GM18873 (cell line): ENCODE measurements around the gene INSR.
"Not testable (repeated sequence)": the region's sequence is repeated elsewhere in the genome, so short reads cannot be mapped to it uniquely, and the experiment has no call there.

Source experiments
- ATAC-seq: cut with Tn5 transposase; IDR thresholded peaks from one replicate; pipeline ENCODE4 v1.9.1; 2021; ENCODE audit warnings: mild to moderate bottlenecking, moderate library complexity, moderate number of reproducible peaks; ENCODE audit not compliant: unreplicated experiment, low FRiP score

The INSR gene

DNA sequence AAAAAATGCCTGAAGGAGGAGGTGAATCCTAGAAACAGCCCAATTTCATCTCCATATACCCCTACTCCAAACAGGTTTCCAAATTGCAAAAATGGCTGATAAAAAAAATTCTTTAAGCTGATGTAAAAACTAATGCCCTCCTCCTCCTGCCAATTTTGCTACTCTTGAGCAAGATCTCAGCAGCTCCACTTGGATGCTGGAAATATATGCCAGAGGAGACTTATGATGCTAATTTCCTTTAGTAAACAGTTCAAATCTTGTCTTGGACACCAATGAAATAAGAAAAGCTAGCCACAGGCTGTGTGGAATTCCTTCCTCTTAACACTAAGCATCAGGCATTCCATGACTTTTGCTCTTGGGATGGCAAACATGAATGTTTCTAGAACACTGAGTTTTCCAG, 67.5 kb downstream of the INSR start:
- no peak for ATAC-seq

DNA sequence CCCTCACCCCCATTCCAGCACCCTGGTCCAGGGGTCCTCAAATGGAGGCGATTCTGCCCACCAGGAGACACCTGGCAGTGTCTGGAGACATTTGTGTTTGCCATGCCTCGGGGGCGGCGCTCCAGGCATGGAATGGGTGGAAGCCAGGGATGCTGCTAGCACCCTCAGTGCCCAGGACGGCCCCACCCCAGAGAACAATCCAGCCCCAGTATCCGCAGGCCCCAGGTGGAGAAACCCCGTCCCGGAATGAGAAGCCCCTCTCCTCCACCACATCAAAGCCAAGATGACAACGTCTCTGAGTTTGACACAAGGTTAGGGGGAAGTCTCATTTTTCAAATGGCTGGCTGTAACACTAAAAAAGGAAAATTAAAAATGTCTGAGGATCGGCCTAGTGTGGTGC, 68.5 kb downstream of the INSR start:
- no peak for ATAC-seq

GRCh38 chr19:7224995-7225394, 69.2 kb downstream of the INSR start:
- ATAC-seq = no peak

DNA sequence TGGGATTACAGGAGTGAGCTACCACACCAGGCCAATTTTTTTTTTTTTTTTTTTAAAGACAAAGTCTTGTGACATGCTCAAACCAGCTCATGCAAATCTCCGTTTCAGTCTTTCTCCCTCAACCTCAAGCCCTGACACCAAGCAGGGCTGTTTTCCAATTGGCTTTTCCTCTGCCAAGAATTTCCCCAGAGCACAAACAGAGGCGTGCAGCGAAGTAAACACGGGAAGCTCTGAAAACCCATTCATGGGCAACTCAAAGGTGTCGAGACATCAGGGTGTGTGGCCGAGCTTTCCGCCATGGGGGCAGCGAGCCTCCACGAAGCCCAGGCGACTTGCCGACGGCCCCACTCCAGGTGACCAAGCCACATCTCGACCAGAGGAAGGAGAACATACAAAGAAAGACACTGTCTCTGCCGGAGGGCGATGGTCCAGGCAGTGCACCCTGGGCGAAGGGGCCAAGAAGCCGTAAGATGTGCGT, 70.0 kb downstream of the INSR start:
- no peak for ATAC-seq

GRCh38 chr19:7223429-7223828, 70.8 kb downstream of the INSR start:
- ATAC-seq = no peak

DNA sequence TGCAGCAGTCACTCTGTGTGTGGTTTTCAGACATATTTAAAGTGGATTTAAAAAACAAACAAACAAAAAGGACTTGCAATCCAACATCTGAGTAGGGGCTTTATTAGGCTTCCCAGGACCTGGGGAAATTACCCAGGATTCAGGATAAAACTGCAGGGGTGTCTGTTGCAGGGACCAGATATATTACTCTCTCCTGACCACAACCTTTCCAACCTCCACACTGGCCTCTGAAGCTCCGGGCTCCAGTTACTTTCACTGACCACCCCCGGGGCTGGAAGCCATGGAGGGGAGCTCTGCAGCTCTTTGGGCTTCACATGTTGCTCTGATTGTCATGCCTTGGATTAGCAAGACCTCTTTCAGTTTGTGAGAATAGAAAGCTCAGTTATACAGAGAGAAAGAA, 75.2 kb downstream of the INSR start:
- no peak for ATAC-seq

- ATAC-seq = no peak
Observed at GRCh38 chr19:7217861-7218260, 76.4 kb downstream of the INSR start.

DNA sequence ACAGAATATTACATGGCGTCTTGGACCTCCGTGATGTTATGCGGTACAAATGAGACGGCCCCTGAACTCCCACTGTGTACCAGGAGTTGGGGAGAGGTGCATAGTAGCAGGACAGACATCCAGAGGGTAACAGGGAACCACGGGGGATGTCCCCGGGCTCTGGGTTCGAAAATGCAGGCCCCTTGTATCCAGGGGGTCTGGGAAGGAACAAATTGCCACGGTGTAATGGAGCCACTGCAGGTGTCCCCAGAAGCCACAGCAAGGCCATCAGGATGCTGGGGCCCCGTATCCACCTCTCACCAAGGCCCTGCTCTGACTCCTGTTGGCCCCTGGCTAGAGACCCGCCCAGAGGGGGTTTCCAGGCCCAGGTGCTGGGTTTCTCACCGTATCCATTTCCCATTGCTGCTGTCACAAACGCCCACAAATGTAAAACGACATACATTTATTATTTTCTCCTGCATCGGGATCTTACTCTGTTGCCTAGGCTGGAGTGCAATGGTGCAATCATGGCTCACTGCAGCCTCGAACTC, 77.8 kb downstream of the INSR start:
- no peak for ATAC-seq

DNA sequence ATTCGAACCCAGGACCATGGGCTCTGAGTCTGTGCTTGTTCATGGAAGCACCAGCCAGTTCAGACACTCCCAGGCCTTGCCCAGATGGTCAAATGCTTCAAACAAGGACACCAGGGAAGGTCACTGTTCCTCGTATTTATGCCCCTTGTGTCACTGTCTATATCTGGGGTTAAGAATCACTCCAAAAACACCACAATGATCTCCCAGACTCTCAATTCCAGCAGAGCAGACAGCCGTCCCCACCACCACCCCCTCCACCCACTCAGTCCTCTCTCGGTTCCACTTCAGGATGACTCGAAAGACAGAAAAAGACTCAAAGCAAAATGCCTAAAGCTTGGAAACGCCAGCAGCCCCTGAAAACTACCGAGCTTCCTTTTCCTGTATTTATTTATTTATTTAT, 79.0 kb downstream of the INSR start:
- ATAC-seq = no peak

GRCh38 chr19:7214324-7215089, 79.7 kb downstream of the INSR start:
- ATAC-seq = no peak

DNA sequence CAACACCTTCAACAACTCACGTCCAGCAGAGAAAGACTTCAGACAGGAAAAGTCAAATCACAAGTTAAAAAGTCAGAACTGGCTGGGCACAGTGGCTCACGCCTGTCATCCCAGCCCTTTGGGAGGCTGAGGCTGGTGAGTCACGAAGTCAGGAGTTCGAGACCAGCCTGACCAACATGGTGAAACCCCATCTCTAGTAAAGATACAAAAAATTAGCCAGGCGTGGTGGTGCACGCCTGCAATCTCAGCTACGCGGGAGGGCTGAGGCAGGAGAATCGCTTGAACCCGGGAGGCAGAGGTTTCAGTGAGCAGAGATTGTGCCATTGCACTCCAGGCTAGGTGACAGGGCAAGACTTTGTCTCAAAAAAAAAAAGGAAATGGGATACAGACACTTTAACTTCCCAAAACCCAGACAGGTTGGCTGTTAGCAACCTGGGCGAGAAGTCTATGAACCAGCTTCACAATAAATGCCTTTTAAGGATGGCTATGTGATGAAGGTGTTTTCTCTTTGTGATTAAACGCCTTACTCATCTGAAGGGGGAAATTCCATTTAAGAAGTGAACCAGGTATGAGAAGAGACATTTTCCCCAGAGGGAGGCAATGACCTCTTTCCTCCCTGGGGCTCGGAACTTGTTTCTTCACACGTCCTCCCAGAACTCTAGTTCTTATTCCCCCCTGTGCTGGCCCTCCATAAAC, 80.4 kb downstream of the INSR start:
- no peak for ATAC-seq

- ATAC-seq = no peak
Observed at GRCh38 chr19:7211191-7211951, 82.8 kb downstream of the INSR start.

DNA sequence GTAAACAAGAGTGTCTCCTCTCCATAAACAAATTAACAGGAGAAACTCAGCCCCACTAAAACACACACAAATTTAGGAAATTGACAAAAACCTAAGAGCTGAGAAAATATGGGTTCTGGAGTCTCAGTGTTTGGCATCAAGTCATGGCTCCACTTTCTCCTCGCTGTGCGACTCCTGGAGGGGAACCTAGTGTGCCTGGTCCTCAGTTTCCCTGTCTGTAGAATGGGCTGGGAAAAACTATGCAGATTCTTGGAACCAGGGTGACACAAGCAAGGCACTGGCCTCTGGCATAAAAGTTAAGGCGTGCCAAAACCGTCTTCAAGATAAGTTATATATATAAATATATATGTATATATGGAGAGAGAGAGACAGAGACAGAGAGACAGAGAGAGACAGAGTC, 83.9 kb downstream of the INSR start:
- ATAC-seq = no peak

- not testable (repeated sequence) for ATAC-seq
Observed at GRCh38 chr19:7209597-7210325, 84.5 kb downstream of the INSR start.

DNA sequence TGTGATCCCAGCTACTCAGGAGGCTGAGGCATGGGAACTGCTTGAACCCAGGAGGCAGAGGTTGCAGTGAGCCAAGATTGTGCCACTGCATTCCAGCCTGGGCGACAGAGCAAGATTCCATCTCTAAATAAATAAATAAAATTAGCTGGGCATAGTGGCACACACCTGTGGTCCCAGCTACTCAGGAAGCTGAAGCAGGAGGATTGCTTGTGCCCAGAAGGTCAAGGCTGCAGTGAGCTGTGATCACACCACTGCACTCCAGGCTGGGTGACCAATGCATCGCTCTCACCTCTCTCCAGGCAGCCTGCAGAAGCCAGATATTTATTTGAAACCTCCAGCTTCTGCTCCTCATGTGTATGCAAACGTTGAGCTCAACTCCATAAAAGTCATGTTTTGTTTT, 85.2 kb downstream of the INSR start:
- not testable (repeated sequence) for ATAC-seq

DNA sequence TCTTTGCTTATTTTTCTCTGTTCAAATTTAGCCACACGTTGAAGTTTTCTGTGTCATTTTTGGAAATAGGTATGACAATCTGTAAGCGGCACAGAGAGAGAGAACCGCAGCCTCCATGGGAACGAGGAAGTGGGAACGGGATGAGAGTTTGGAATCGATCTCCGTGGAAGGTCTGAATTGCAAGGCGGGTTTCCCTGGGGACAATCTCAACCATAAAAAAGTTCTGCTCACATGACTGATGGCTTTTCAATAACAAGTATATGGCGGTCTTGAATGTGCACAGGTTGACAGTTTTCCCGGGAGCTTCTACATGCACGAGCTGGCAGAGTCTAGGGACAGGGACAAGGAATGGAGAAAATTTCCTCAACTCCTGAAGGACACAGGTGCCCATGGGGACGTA, 90.9 kb downstream of the INSR start:
- ATAC-seq = no peak

GRCh38 chr19:7202888-7203287, 91.3 kb downstream of the INSR start:
- no peak for ATAC-seq

GRCh38 chr19:7200736-7201135, 93.5 kb downstream of the INSR start:
- no peak for ATAC-seq

DNA sequence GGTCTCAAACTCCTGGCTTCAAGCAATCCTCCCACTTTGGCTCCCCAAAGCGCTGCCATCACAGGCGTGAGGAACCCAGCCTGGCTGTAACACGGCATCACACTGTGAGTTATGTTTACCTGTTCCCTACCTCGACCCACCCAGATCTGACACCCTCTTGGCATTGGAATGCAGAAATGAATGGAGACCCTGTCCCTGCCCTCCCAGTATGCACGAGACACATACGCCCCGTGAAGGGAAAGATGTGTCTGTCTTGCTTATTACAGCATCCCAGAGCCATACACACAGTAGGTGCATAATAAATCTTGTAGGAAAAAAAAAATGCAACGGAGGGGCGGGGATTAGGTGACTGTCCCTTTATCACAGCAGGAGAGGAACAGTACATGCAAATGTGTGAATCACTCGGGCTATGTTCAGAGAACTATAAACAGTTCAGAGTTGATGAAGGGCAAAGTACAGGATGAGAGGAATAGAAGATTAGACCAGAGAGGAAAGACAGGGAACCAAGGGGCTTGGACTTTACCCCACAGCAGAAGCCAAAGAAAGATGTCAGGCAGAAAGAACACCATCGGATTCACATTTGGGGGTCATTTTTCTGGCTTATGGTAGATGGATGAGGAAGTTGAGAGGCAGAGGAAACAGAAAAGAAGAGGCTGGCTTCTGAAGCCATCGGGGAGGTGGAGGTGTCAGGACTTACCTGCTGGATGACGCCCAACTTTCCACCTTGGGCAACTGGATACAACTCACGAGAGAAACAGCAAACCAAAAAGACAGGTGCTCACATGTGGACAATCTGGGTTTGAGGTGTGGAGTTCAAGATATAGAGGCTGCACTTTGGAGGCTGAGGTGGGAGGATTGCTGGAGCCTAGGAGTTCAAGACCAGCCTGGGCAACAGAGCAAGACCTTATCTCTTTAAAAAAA, 94.3 kb downstream of the INSR start:
- no peak for ATAC-seq
